Stimulated activated CD8-positive, alpha-beta memory T cell treated with anti-CD3 and anti-CD28 coated beads, Interleukin-4, amount 100 ng/mL, for 48 hours (primary cell): ENCODE data around the gene POGLUT3.
A peak's percentile ranks its signal among the peaks of the same experiment; 100 is the strongest.

Source experiments
- DNase-seq: peaks from one replicate; pipeline ENCODE4 v3.0.0-alpha.2; 2020

POGLUT3 gene

GRCh38 chr11:108498046-108498815 lies at the start of gene POGLUT3:
POGLUT3 (minus strand) TSS chr11:108498384; CDS start chr11:108498366, 18 bp downstream.
- peak; percentile 58 for DNase-seq

GRCh38 chr11:108545909-108546501 lies 47.8 kb upstream of the POGLUT3 start:
- no peak for DNase-seq

GRCh38 chr11:108543316-108543964 lies 45.3 kb upstream of the POGLUT3 start:
- no peak for DNase-seq

- no peak for DNase-seq
These were observed 43.3 kb upstream of the POGLUT3 start for GRCh38 chr11:108541531-108541930.

- no peak for DNase-seq
These were observed 40.3 kb upstream of the POGLUT3 start for GRCh38 chr11:108538502-108538901.

- peak; percentile 27 for DNase-seq
These were observed 39.8 kb upstream of the POGLUT3 start for GRCh38 chr11:108538022-108538424.

GRCh38 chr11:108536783-108537182 lies 38.6 kb upstream of the POGLUT3 start:
- DNase-seq, result no peak

- no peak for DNase-seq
These were observed 37.3 kb upstream of the POGLUT3 start for GRCh38 chr11:108535384-108535955.

- DNase-seq, result no peak
These were observed 36.2 kb upstream of the POGLUT3 start for GRCh38 chr11:108534274-108534882.

GRCh38 chr11:108530426-108530825 lies 32.2 kb upstream of the POGLUT3 start:
- DNase-seq, result no peak

- DNase-seq, result no peak
These were observed 29.2 kb upstream of the POGLUT3 start for GRCh38 chr11:108527382-108527781.

- no peak for DNase-seq
These were observed 27.0 kb upstream of the POGLUT3 start for GRCh38 chr11:108525161-108525560.

- no peak for DNase-seq
These were observed 26.2 kb upstream of the POGLUT3 start for GRCh38 chr11:108524422-108524821.

- no peak for DNase-seq
These were observed 24.1 kb upstream of the POGLUT3 start for GRCh38 chr11:108522318-108522717.

- DNase-seq, result no peak
These were observed 20.4 kb upstream of the POGLUT3 start for GRCh38 chr11:108518581-108518980.

- DNase-seq, result no peak
These were observed 17.9 kb upstream of the POGLUT3 start for GRCh38 chr11:108516125-108516524.

- no peak for DNase-seq
These were observed 14.5 kb upstream of the POGLUT3 start for GRCh38 chr11:108512708-108513107.

- DNase-seq, result no peak
These were observed 13.8 kb upstream of the POGLUT3 start for GRCh38 chr11:108511851-108512474.

- DNase-seq, result no peak
These were observed 10.7 kb upstream of the POGLUT3 start for GRCh38 chr11:108508653-108509593.

- DNase-seq, result no peak
These were observed 3.2 kb upstream of the POGLUT3 start for GRCh38 chr11:108501396-108501795.

- no peak for DNase-seq
These were observed 2.5 kb upstream of the POGLUT3 start for GRCh38 chr11:108500721-108501120.

- DNase-seq, result no peak
These were observed 2.0 kb upstream of the POGLUT3 start for GRCh38 chr11:108500169-108500568.
